SK-N-SH treated with all-trans-retinoic acid at 6 μM for 48 hours (cell line): Measurements from ENCODE around the gene FBLN7.

Experiments
- ESRRG ChIP-seq: fragments of 250-450 bp; sonication (Bioruptor Pico); IDR thresholded peaks from 2 replicates; pipeline ENCODE4 v1.6.1; 2021; ENCODE audit warnings: mild to moderate bottlenecking
- GLIS3 ChIP-seq: fragments of 250-450 bp; sonication (Bioruptor Pico); IDR thresholded peaks from 2 replicates; pipeline ENCODE4 v1.5.0; 2020; ENCODE audit warnings: mild to moderate bottlenecking, moderate library complexity
- OSR1 ChIP-seq: fragments of 250-450 bp; sonication (Bioruptor Pico); IDR thresholded peaks from 2 replicates; pipeline ENCODE4 v1.8.0; 2022; ENCODE audit warnings: moderate library complexity, mild to moderate bottlenecking, inconsistent platforms
- RARB ChIP-seq: fragments of 250-450 bp; sonication (Bioruptor Pico); IDR thresholded peaks from 2 replicates; pipeline ENCODE4 v1.8.0; 2021; ENCODE audit warnings: mild to moderate bottlenecking, moderate library complexity
- TOX ChIP-seq: fragments of 250-450 bp; sonication (Bioruptor Pico); IDR thresholded peaks from 2 replicates; pipeline ENCODE4 v1.8.0; 2021; ENCODE audit warnings: mild to moderate bottlenecking, moderate library complexity, borderline replicate concordance
- TF ChIP-seq, protein P1 (sequence below): fragments of 250-450 bp; sonication (Bioruptor Pico); IDR thresholded peaks from 2 replicates; pipeline ENCODE4 v1.8.0; 2020; ENCODE audit warnings: mild to moderate bottlenecking, moderate library complexity, borderline replicate concordance
- TF ChIP-seq, protein P2 (sequence below): fragments of 250-450 bp; sonication (Bioruptor Pico); IDR thresholded peaks from 2 replicates; pipeline ENCODE4 v1.8.0; 2021; ENCODE audit warnings: low read depth, mild to moderate bottlenecking, moderate library complexity, borderline replicate concordance
- TF ChIP-seq, protein P3 (sequence below): fragments of 250-450 bp; sonication (Bioruptor Pico); IDR thresholded peaks from 2 replicates; pipeline ENCODE4 v1.5.1; 2020; ENCODE audit warnings: low read depth, mild to moderate bottlenecking, moderate library complexity

DNA sequence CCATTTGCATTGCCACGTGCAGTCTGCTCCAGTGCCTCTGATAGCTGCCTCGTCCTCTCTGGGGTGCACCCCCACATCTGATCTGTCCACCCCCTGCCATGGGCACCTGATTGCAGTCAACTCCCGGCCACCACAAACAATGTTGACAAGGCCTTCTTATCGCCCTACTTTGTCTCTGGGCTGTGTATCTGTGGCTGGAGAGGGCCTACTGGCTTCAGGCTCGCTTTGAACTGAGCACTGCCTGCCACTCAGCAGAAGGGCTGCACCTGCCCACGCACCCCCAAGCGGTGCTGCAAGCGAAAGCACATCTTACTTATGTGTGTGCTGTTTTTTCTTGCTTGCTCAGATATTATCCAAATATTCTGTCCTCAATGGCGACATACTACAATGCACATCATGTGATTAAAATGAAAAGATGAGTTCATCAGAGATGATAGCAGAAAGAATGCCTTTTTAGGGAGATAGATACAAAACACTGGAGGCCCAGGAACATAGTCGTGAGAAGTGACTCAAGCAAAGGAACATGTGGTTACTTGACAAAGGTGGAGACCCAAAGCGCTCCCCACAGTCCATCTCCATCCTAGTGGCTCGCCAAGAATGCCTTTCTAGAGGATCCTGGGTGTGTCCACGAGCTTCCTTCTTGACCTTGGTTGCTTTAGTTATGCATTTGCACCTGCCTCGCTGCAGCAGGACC is 28.8 kb downstream of the FBLN7 start:
- TF ChIP-seq TOX (CRISPR knock-in tag), result no peak
- no peak for TF ChIP-seq RARB
- TF ChIP-seq, protein P1, sequence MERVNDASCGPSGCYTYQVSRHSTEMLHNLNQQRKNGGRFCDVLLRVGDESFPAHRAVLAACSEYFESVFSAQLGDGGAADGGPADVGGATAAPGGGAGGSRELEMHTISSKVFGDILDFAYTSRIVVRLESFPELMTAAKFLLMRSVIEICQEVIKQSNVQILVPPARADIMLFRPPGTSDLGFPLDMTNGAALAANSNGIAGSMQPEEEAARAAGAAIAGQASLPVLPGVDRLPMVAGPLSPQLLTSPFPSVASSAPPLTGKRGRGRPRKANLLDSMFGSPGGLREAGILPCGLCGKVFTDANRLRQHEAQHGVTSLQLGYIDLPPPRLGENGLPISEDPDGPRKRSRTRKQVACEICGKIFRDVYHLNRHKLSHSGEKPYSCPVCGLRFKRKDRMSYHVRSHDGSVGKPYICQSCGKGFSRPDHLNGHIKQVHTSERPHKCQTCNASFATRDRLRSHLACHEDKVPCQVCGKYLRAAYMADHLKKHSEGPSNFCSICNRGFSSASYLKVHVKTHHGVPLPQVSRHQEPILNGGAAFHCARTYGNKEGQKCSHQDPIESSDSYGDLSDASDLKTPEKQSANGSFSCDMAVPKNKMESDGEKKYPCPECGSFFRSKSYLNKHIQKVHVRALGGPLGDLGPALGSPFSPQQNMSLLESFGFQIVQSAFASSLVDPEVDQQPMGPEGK (CRISPR knock-in tag), result no peak
- no peak for TF ChIP-seq OSR1 (CRISPR knock-in tag)
- TF ChIP-seq GLIS3, result no peak
- no peak for TF ChIP-seq ESRRG
- TF ChIP-seq, protein P2, sequence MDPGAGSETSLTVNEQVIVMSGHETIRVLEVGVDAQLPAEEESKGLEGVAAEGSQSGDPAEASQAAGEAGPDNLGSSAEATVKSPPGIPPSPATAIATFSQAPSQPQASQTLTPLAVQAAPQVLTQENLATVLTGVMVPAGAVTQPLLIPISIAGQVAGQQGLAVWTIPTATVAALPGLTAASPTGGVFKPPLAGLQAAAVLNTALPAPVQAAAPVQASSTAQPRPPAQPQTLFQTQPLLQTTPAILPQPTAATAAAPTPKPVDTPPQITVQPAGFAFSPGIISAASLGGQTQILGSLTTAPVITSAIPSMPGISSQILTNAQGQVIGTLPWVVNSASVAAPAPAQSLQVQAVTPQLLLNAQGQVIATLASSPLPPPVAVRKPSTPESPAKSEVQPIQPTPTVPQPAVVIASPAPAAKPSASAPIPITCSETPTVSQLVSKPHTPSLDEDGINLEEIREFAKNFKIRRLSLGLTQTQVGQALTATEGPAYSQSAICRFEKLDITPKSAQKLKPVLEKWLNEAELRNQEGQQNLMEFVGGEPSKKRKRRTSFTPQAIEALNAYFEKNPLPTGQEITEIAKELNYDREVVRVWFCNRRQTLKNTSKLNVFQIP, result no peak
- TF ChIP-seq, protein P3, sequence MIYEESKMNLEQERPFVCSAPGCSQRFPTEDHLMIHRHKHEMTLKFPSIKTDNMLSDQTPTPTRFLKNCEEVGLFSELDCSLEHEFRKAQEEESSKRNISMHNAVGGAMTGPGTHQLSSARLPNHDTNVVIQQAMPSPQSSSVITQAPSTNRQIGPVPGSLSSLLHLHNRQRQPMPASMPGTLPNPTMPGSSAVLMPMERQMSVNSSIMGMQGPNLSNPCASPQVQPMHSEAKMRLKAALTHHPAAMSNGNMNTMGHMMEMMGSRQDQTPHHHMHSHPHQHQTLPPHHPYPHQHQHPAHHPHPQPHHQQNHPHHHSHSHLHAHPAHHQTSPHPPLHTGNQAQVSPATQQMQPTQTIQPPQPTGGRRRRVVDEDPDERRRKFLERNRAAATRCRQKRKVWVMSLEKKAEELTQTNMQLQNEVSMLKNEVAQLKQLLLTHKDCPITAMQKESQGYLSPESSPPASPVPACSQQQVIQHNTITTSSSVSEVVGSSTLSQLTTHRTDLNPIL (CRISPR knock-in tag), result no peak
